GM23338 (cell line): ENCODE results near the gene MNDA. TPM values are rescaled to one million over a fixed set of nuclear protein-coding genes. Genes with fewer than 3 reads are reported as not detected.
"Not testable (repeated sequence)": the region's sequence is repeated elsewhere in the genome, so short reads cannot be mapped to it uniquely, and the experiment has no call there.

Source experiments
- ATAC-seq: fragments of 200-7000 bp; cut with Tn5 transposase; 3 replicates; pipeline ENCODE4 v1.9.1; 2020
- DNase-seq: peaks from one replicate; pipeline ENCODE4 v3.0.0-alpha.2; 2015; ENCODE audit warnings: low spot score
- H2AFZ ChIP-seq: fragments of 200-600 bp; sonication (generic); 2 replicates; pipeline ENCODE4 v1.8.0; 2016; ENCODE audit warnings: antibody characterized with exemption, mild to moderate bottlenecking, moderate library complexity
- H3F3A ChIP-seq: fragments of 200-600 bp; sonication (generic); replicated peaks from 2 replicates; pipeline ENCODE4 v1.8.0; 2017; ENCODE audit warnings: antibody characterized with exemption, mixed run types, low read depth
- H3K27ac ChIP-seq: fragments of 200-600 bp; sonication (generic); 2 replicates; pipeline ENCODE4 v1.6.1; 2016; ENCODE audit warnings: low read depth
- H3K27me3 ChIP-seq: fragments of 200-600 bp; sonication (generic); 2 replicates; pipeline ENCODE4 v1.8.0; 2016; ENCODE audit warnings: mild to moderate bottlenecking, mixed run types, moderate library complexity; ENCODE audit not compliant: insufficient read depth
- H3K36me3 ChIP-seq: fragments of 200-600 bp; sonication (generic); 2 replicates; pipeline ENCODE4 v1.8.0; 2016; ENCODE audit warnings: mild to moderate bottlenecking; ENCODE audit not compliant: insufficient read depth
- H3K4me1 ChIP-seq: fragments of 200-600 bp; sonication (generic); 2 replicates; pipeline ENCODE4 v1.8.0; 2016; ENCODE audit warnings: mild to moderate bottlenecking, moderate library complexity; ENCODE audit not compliant: insufficient read depth
- H3K4me2 ChIP-seq: fragments of 200-600 bp; sonication (generic); 2 replicates; pipeline ENCODE4 v1.7.1; 2017; ENCODE audit warnings: mixed run types
- H3K4me3 ChIP-seq: fragments of 200-600 bp; sonication (generic); 2 replicates; pipeline ENCODE4 v1.6.1; 2016; ENCODE audit warnings: mixed run types
- H3K79me2 ChIP-seq: fragments of 200-600 bp; sonication (generic); replicated peaks from 2 replicates; pipeline ENCODE4 v1.8.0; 2017; ENCODE audit warnings: mild to moderate bottlenecking; ENCODE audit not compliant: insufficient read depth
- H3K9me2 ChIP-seq: fragments of 200-600 bp; sonication (generic); 2 replicates; pipeline ENCODE4 v1.8.0; 2017; ENCODE audit not compliant: insufficient read depth
- H4K20me1 ChIP-seq: fragments of 200-600 bp; sonication (generic); replicated peaks from 2 replicates; pipeline ENCODE4 v1.8.0; 2017; ENCODE audit warnings: mild to moderate bottlenecking; ENCODE audit not compliant: insufficient read depth
- H3K27ac Mint-ChIP-seq: 2 replicates; pipeline ENCODE4 v1.8.0; 2020; ENCODE audit warnings: inconsistent platforms, mild to moderate bottlenecking, moderate library complexity, mixed read lengths
- H3K27me3 Mint-ChIP-seq: 3 replicates; pipeline ENCODE4 v1.8.0; 2022; ENCODE audit warnings: low read depth, mild to moderate bottlenecking, moderate library complexity, mixed read lengths, inconsistent platforms; ENCODE audit not compliant: insufficient read depth, poor library complexity
- H3K36me3 Mint-ChIP-seq: 3 replicates; pipeline ENCODE4 v1.8.0; 2021; ENCODE audit warnings: low read depth, mild to moderate bottlenecking, inconsistent platforms, moderate library complexity, mixed read lengths
- H3K4me1 Mint-ChIP-seq: 3 replicates; pipeline ENCODE4 v1.8.0; 2020; ENCODE audit warnings: mild to moderate bottlenecking, inconsistent platforms, mixed read lengths
- H3K4me3 Mint-ChIP-seq: 3 replicates; pipeline ENCODE4 v1.8.0; 2021; ENCODE audit warnings: moderate library complexity, mild to moderate bottlenecking, inconsistent platforms, mixed read lengths
- H3K9me3 Mint-ChIP-seq: 3 replicates; pipeline ENCODE4 v1.8.0; 2020; ENCODE audit warnings: moderate library complexity, mild to moderate bottlenecking, inconsistent platforms, mixed read lengths
- CREB1 ChIP-seq: fragments of 250-450 bp; sonication (Bioruptor Pico); IDR thresholded peaks from 2 replicates; pipeline ENCODE4 v1.5.0; 2020; ENCODE audit warnings: low read depth, mild to moderate bottlenecking, moderate library complexity
- CTCF ChIP-seq, 2 experiments: fragments of 200-600 bp in 1 of 2; sonication (generic) in 1 of 2; conservative IDR thresholded peaks; 2 replicates each; pipeline versions ENCODE4 v1.5.1 to v1.6.1; 2016 to 2017; ENCODE audit warnings: antibody characterized with exemption in 2 of 2, low read depth in 2 of 2, mild to moderate bottlenecking in 2 of 2, moderate library complexity in 1 of 2
- EZH2 ChIP-seq: fragments of 200-600 bp; sonication (generic); IDR thresholded peaks from one replicate; pipeline ENCODE4 v1.8.0; 2017; ENCODE audit warnings: antibody characterized with exemption, mild to moderate bottlenecking, low read depth; ENCODE audit not compliant: unreplicated experiment
- EZH2phosphoT487 ChIP-seq: fragments of 200-600 bp; sonication (generic); IDR thresholded peaks from one replicate; pipeline ENCODE4 v1.8.1; 2018; ENCODE audit warnings: antibody characterized with exemption; ENCODE audit not compliant: unreplicated experiment
- JUNB ChIP-seq: IDR thresholded peaks from one replicate; pipeline ENCODE4 v1.6.1; 2016; ENCODE audit warnings: antibody characterized with exemption; ENCODE audit not compliant: unreplicated experiment
- NANOG ChIP-seq: IDR thresholded peaks from 2 replicates; pipeline ENCODE4 v1.6.1; 2016; ENCODE audit warnings: antibody characterized with exemption, borderline replicate concordance
- POLR2AphosphoS5 ChIP-seq: IDR thresholded peaks from 2 replicates; pipeline ENCODE4 v1.6.1; 2016; ENCODE audit warnings: antibody characterized with exemption, low read depth
- REST ChIP-seq: IDR thresholded peaks from one replicate; pipeline ENCODE4 v1.6.1; 2018; ENCODE audit warnings: antibody characterized with exemption; ENCODE audit not compliant: unreplicated experiment
- STAT1 ChIP-seq: IDR thresholded peaks from one replicate; pipeline ENCODE4 v1.6.1; 2016; ENCODE audit warnings: antibody characterized with exemption; ENCODE audit not compliant: unreplicated experiment
- ZNF114 ChIP-seq: fragments of 250-450 bp; sonication (Bioruptor Pico); IDR thresholded peaks from 2 replicates; pipeline ENCODE4 v1.5.0; 2020; ENCODE audit warnings: mild to moderate bottlenecking, moderate library complexity
- ZNF331 ChIP-seq: fragments of 250-450 bp; sonication (Bioruptor Pico); IDR thresholded peaks from 2 replicates; pipeline ENCODE4 v1.5.0; 2020; ENCODE audit warnings: low read depth, mild to moderate bottlenecking, moderate library complexity
- ZNF462 ChIP-seq: fragments of 250-450 bp; sonication (Bioruptor Pico); IDR thresholded peaks from 2 replicates; pipeline ENCODE4 v1.5.0; 2020; ENCODE audit warnings: mild to moderate bottlenecking, moderate library complexity
- polyA plus RNA-seq: library from polyadenylated mRNA; unstranded; fragments of >200 nt; fragmentation: Nextera tagmentation; extraction: Ambion mirVana; gene quantifications from 2 replicates; pipeline ENCODE4 v1.2.1, GENCODE V29; 2016
- total RNA-seq: library from RNA; depleted of rRNA; stranded (reverse); fragments of >200 nt; shearing (Covaris generic); gene quantifications from 2 replicates; pipeline ENCODE4 v1.2.3, GENCODE V29; 2014

The MNDA gene
- total and polyA plus RNA-seq, 2 experiments from 2014 or later, result not detected

- not testable (repeated sequence) for H3K4me3 Mint-ChIP-seq, H2AFZ ChIP-seq, H3F3A ChIP-seq, H3K36me3 ChIP-seq, DNase-seq, ATAC-seq, H3K27ac ChIP-seq, H3K9me2 ChIP-seq, H4K20me1 ChIP-seq, H3K79me2 ChIP-seq, H3K27me3 Mint-ChIP-seq, H3K9me3 Mint-ChIP-seq, H3K27ac Mint-ChIP-seq, H3K4me3 ChIP-seq, H3K4me2 ChIP-seq, H3K27me3 ChIP-seq, H3K36me3 Mint-ChIP-seq
- H3K4me1 Mint-ChIP-seq, result peaks cover 13% of the 10 kb centered on the region
- H3K4me1 ChIP-seq, result peaks cover 17% of the 10 kb centered on the region
Measured at GRCh38 chr1:158870438-158870837, 39.3 kb downstream of the MNDA start.

GRCh38 chr1:158873141-158873540 lies 42.0 kb downstream of the MNDA start:
- Histone ChIP-seq H4K20me1 (no peaks in the 10 kb centered on the region), H3K27ac (no peak overlapping the region), H3K27me3 (no peaks in the 10 kb centered on the region), H3K79me2 (no peaks in the 10 kb centered on the region), H3K9me2 (peaks cover 4% of the 10 kb centered on the region; the same call in 1 of the 2 replicates), H3K4me3 (no peak overlapping the region), H2AFZ (no peak overlapping the region), H3K4me1 (peaks cover 23% of the 10 kb centered on the region), H3K4me2 (no peak overlapping the region), H3F3A (no peaks in the 10 kb centered on the region), H3K36me3 (no peaks in the 10 kb centered on the region)
- DNase-seq, result no peak
- Mint-ChIP-seq H3K27me3 (peaks cover 2% of the 10 kb centered on the region), H3K4me1 (peaks cover 17% of the 10 kb centered on the region), H3K4me3 (no peak overlapping the region), H3K36me3 (no peaks in the 10 kb centered on the region; the same call in 2 of the 3 replicates), H3K27ac (no peak overlapping the region), H3K9me3 (peaks cover 3% of the 10 kb centered on the region; the same call in 1 of the 3 replicates)
- TF ChIP-seq ZNF331 (CRISPR knock-in tag), result no peak
- TF ChIP-seq POLR2AphosphoS5, result no peak
- TF ChIP-seq EZH2phosphoT487, result no peak
- TF ChIP-seq JUNB, result no peak
- TF ChIP-seq CREB1 (CRISPR knock-in tag), result no peak
- TF ChIP-seq EZH2, result no peak
- TF ChIP-seq ZNF462 (CRISPR knock-in tag), result no peak
- TF ChIP-seq REST, result no peak
- no peak for TF ChIP-seq ZNF114
- no peak for TF ChIP-seq CTCF (conservative IDR thresholded peaks at IDR 0.05; ENCODE audit: low read depth in 2 of 2)
- no peak for TF ChIP-seq NANOG
- no peak for TF ChIP-seq STAT1
- ATAC-seq, result no peak
